PFSK-1 (cell line): ENCODE measurements around the gene ZBTB9.

Experiments
- FOXP2 ChIP-seq: optimal IDR thresholded peaks from 2 replicates; pipeline ENCODE3; 2011; ENCODE audit warnings: borderline replicate concordance, control low read depth, inconsistent platforms; ENCODE audit not compliant: insufficient read depth; ENCODE audit errors: extremely low read length, extremely low read depth
- POLR2AphosphoS5 ChIP-seq: IDR thresholded peaks from 2 replicates; pipeline ENCODE4 v1.6.1; 2012; ENCODE audit warnings: low read depth, mild to moderate bottlenecking, control low read depth, low read length, moderate library complexity
- REST ChIP-seq, 2 experiments: IDR thresholded peaks; 2 replicates each; pipeline versions ENCODE4 v1.6.1 to v1.8.0; 2011 to 2012; ENCODE audit warnings: low read depth in 2 of 2, low read length in 2 of 2, control low read depth in 1 of 2, inconsistent platforms in 1 of 2, mild to moderate bottlenecking in 1 of 2, moderate library complexity in 1 of 2; ENCODE audit not compliant: insufficient read depth in 1 of 2
- SIN3A ChIP-seq: IDR thresholded peaks from 2 replicates; pipeline ENCODE4 v1.6.1; 2012; ENCODE audit warnings: mild to moderate bottlenecking, low read length, moderate library complexity, borderline replicate concordance; ENCODE audit not compliant: insufficient read depth
- TAF1 ChIP-seq: IDR thresholded peaks from 2 replicates; pipeline ENCODE4 v1.6.1; 2012; ENCODE audit warnings: low read length, control low read depth, borderline replicate concordance; ENCODE audit not compliant: insufficient read depth

The ZBTB9 gene

GRCh38 chr6:33441457-33441856 is 12.9 kb upstream of the ZBTB9 start:
- TF ChIP-seq REST (IDR thresholded peaks at IDR 0.05; ENCODE audit: insufficient read depth in 1 of 2, low read depth in 2 of 2, low read length in 2 of 2) (no peak), FOXP2 (no peak), SIN3A (no peak), POLR2AphosphoS5 (no peak), TAF1 (no peak)

GRCh38 chr6:33442283-33442682 is 12.1 kb upstream of the ZBTB9 start:
- TF ChIP-seq FOXP2 (no peak), TAF1 (no peak), SIN3A (no peak), POLR2AphosphoS5 (no peak), REST (IDR thresholded peaks at IDR 0.05; ENCODE audit: insufficient read depth in 1 of 2, low read depth in 2 of 2, low read length in 2 of 2) (no peak)

- no peak for TF ChIP-seq REST (IDR thresholded peaks at IDR 0.05; ENCODE audit: insufficient read depth in 1 of 2, low read depth in 2 of 2, low read length in 2 of 2)
- no peak for TF ChIP-seq TAF1
- TF ChIP-seq POLR2AphosphoS5 = no peak
- TF ChIP-seq SIN3A = no peak
- no peak for TF ChIP-seq FOXP2
Observed at GRCh38 chr6:33443025-33443424, 11.4 kb upstream of the ZBTB9 start.

GRCh38 chr6:33443619-33444504 is 10.5 kb upstream of the ZBTB9 start:
- TF ChIP-seq POLR2AphosphoS5 = peak; percentile 49; the same call in 1 of the 2 replicates
- TF ChIP-seq REST (IDR thresholded peaks at IDR 0.05; ENCODE audit: insufficient read depth in 1 of 2, low read depth in 2 of 2, low read length in 2 of 2) = no peak
